Stomach (tissue), 9 donors: ENCODE measurements around the gene CDKN1B. TPM values are rescaled to one million over a fixed set of nuclear protein-coding genes. Genes with fewer than 3 reads are reported as not detected.

Experiments
- DNase-seq, 2 donors: peaks; one replicate each; pipeline versions ENCODE4 v3.0.0 to v3.0.0-alpha.2; 2013 to 2019
- H3K27ac ChIP-seq, 5 donors: fragments of 200-600 bp in 4 of 5; sonication (generic) in 4 of 5; one replicate each; pipeline ENCODE4 v1.5.1; 2013 to 2019; ENCODE audit warnings: mild to moderate bottlenecking in 1 of 5, moderate library complexity in 1 of 5
- H3K27me3 ChIP-seq, 3 donors: fragments of 200-600 bp; sonication (generic); one replicate each; pipeline ENCODE4 v1.5.1; 2017 to 2019; ENCODE audit warnings: mixed run types in 1 of 3
- H3K36me3 ChIP-seq, 4 donors: fragments of 200-600 bp; sonication (generic); 1 replicate in 3 of 4; 2 replicates in 1 of 4; pipeline ENCODE4 v1.5.1; 2016 to 2019
- H3K4me1 ChIP-seq, 4 donors: fragments of 200-600 bp; sonication (generic); one replicate each; pipeline ENCODE4 v1.5.1; 2016 to 2019
- H3K4me3 ChIP-seq, 4 donors: fragments of 200-600 bp; sonication (generic) in 3 of 4; one replicate each; pipeline ENCODE4 v1.5.1; 2016 to 2019; ENCODE audit warnings: mild to moderate bottlenecking in 1 of 4
- H3K9me3 ChIP-seq, 4 donors: fragments of 200-600 bp; sonication (generic); one replicate each; pipeline ENCODE4 v1.5.1; 2016 to 2019
- CTCF ChIP-seq, 7 experiments: fragments of 450-650 bp in 4 of 7; fragments of 200-600 bp in 3 of 7; sonication (generic) in 3 of 7; IDR thresholded peaks; one replicate each; pipeline ENCODE4 v1.5.1; 2016 to 2019; ENCODE audit warnings: antibody characterized with exemption in 7 of 7, control low read depth in 2 of 7, mild to moderate bottlenecking in 1 of 7
- EP300 ChIP-seq: sonication (generic); formaldehyde crosslinking; IDR thresholded peaks from one replicate; pipeline ENCODE4 v1.6.1; 2017; ENCODE audit warnings: antibody characterized with exemption
- POLR2A ChIP-seq, 4 donors: fragments of 450-650 bp; IDR thresholded peaks; one replicate each; pipeline ENCODE4 v1.6.1; 2016; ENCODE audit warnings: antibody characterized with exemption in 4 of 4, control low read depth in 2 of 4, mild to moderate bottlenecking in 1 of 4, moderate library complexity in 1 of 4
- POLR2AphosphoS5 ChIP-seq, 3 donors: sonication (generic); formaldehyde crosslinking; IDR thresholded peaks; one replicate each; pipeline ENCODE4 v1.6.1; 2016; ENCODE audit warnings: antibody characterized with exemption in 3 of 3
- WGBS, 5 donors: extraction: QIAGEN DNeasy Blood & Tissue Kit in 3 of 5; methylation state at CpG; one replicate each; pipeline versions ENCODE4 v1.1.5 to v1.1.7; 2013 to 2018; 5-methylcytosine and 5-hydroxymethylcytosine counted together
- intact Hi-C: fragments of 100-400 bp; cut with DNase I; formaldehyde crosslinking; loops from one replicate; pipeline ENCODE4 v1.15.1; 2023; ENCODE audit warnings: low total_unique reads
- polyA plus RNA-seq, 3 donors: library from polyadenylated mRNA; stranded (reverse); fragments of 200-250 nt; gene quantifications; one replicate each; pipeline ENCODE4 v1.2.3, GENCODE V29; 2013
- total RNA-seq, 5 donors: library from RNA; depleted of rRNA; stranded (reverse); fragments of >200 nt; gene quantifications; one replicate each; pipeline versions ENCODE4 v1.1.0 to v1.2.3, GENCODE V29; 2014 to 2016
- donor health status: healthy with polysubstance abuse.
- donor health status: Bipolar disorder and iron deficiency.
- donor health status: healthy.

Gene CDKN1B
- total and polyA plus RNA-seq, 8 donors, result 17.7 to 60.8 (median 32.8) TPM

GRCh38 chr12:12724421-12725085 lies 7.4 kb downstream of the CDKN1B start:
- peak overlapping the region; percentile 97 to 100 (median 100) for H3K27ac ChIP-seq
- 0 to 1% (median 0%) methylated on average over 35 to 46 of the region's 46 CpGs for WGBS, 5 donors
- peaks cover 10 to 23% (median 17%) of the 10 kb centered on the region in 4 donors for H3K36me3 ChIP-seq
- intact Hi-C loops, result no loop called here
- no peak for DNase-seq
- H3K4me3 ChIP-seq, result peak overlapping the region; percentile 72 to 84 (median 73)
- no peaks in the 10 kb centered on the region for H3K9me3 ChIP-seq
- H3K4me1 ChIP-seq, result peaks cover 28 to 64% (median 43%) of the 10 kb centered on the region in 4 donors
- no peak for TF ChIP-seq CTCF (IDR thresholded peaks at IDR 0.05)
- no peak for TF ChIP-seq POLR2A (IDR thresholded peaks at IDR 0.05)
- no peak for TF ChIP-seq POLR2AphosphoS5 (IDR thresholded peaks at IDR 0.05)
- TF ChIP-seq EP300, result no peak
- no peaks in the 10 kb centered on the region for H3K27me3 ChIP-seq

GRCh38 chr12:12725086-12725955 lies 8.2 kb downstream of the CDKN1B start:
- H3K9me3 ChIP-seq, result no peaks in the 10 kb centered on the region
- peak overlapping the region; percentile 97 to 100 (median 100) for H3K27ac ChIP-seq
- peak; percentile 95 to 99 for DNase-seq
- peaks cover 10 to 19% (median 14%) of the 10 kb centered on the region in 4 donors for H3K36me3 ChIP-seq
- TF ChIP-seq EP300, result no peak
- TF ChIP-seq POLR2AphosphoS5 (IDR thresholded peaks at IDR 0.05), result peak; percentile 55 to 85 (median 82)
- peak in 1 of 4 donors; percentile 22 for TF ChIP-seq POLR2A (IDR thresholded peaks at IDR 0.05)
- H3K27me3 ChIP-seq, result no peaks in the 10 kb centered on the region
- H3K4me3 ChIP-seq, result peak overlapping the region; percentile 72 to 84 (median 73)
- intact Hi-C loops, result no loop called here
- 1 to 2% (median 1%) methylated on average over 63 to 93 of the region's 93 CpGs for WGBS, 5 donors
- H3K4me1 ChIP-seq, result peaks cover 20 to 57% (median 35%) of the 10 kb centered on the region in 4 donors

- WGBS, 5 donors, result 0 to 2% (median 1%) methylated on average over 26 of the region's 26 CpGs
- H3K36me3 ChIP-seq, result peaks cover 7 to 12% (median 9%) of the 10 kb centered on the region in 4 donors
- intact Hi-C loops, result no loop called here
- no peaks in the 10 kb centered on the region for H3K27me3 ChIP-seq
- peak overlapping the region; percentile 97 to 100 (median 100) for H3K27ac ChIP-seq
- H3K4me3 ChIP-seq, result peak overlapping the region; percentile 72 to 84 (median 73)
- no peak for DNase-seq
- peaks cover 13 to 49% (median 29%) of the 10 kb centered on the region in 4 donors for H3K4me1 ChIP-seq
- no peaks in the 10 kb centered on the region for H3K9me3 ChIP-seq
- TF ChIP-seq POLR2A (IDR thresholded peaks at IDR 0.05), result no peak
- peak in 1 of 3 donors; percentile 47 for TF ChIP-seq POLR2AphosphoS5 (IDR thresholded peaks at IDR 0.05)
- TF ChIP-seq CTCF (IDR thresholded peaks at IDR 0.05), result no peak
- no peak for TF ChIP-seq EP300
Observed at GRCh38 chr12:12725956-12726554, 8.9 kb downstream of the CDKN1B start.

- no peak for DNase-seq
- peak overlapping the region; percentile 72 to 84 (median 73) for H3K4me3 ChIP-seq
Observed at GRCh38 chr12:12726555-12727093, 9.5 kb downstream of the CDKN1B start.

More at GRCh38 chr12:12726555-12727093, 9.5 kb downstream of the CDKN1B start:
- TF ChIP-seq POLR2A (IDR thresholded peaks at IDR 0.05), result no peak
- TF ChIP-seq CTCF (IDR thresholded peaks at IDR 0.05), result no peak
- no peak for TF ChIP-seq EP300
- TF ChIP-seq POLR2AphosphoS5 (IDR thresholded peaks at IDR 0.05), result no peak
- H3K4me1 ChIP-seq, result peaks cover 7 to 44% (median 23%) of the 10 kb centered on the region in 4 donors
- no peaks in the 10 kb centered on the region for H3K9me3 ChIP-seq
- H3K36me3 ChIP-seq, result peaks cover 1 to 6% (median 3%) of the 10 kb centered on the region in 4 donors
- WGBS, 5 donors, result 17 to 26% (median 22%) methylated on average over 6 of the region's 6 CpGs
- intact Hi-C loops, result no loop called here
- no peaks in the 10 kb centered on the region for H3K27me3 ChIP-seq
- H3K27ac ChIP-seq, result peak overlapping the region in 4 of 5 donors; percentile 97 to 100 (median 100)
